HG03520 (cell line): ENCODE results near the gene CAMTA1.

Experiments
- ATAC-seq: cut with Tn5 transposase; IDR thresholded peaks from one replicate; pipeline ENCODE4 v1.9.1; 2021; ENCODE audit warnings: mild to moderate bottlenecking, moderate library complexity; ENCODE audit not compliant: unreplicated experiment

The CAMTA1 gene

GRCh38 chr1:7052701-7053100 is 267.4 kb downstream of the CAMTA1 start:
- ATAC-seq, result no peak

DNA sequence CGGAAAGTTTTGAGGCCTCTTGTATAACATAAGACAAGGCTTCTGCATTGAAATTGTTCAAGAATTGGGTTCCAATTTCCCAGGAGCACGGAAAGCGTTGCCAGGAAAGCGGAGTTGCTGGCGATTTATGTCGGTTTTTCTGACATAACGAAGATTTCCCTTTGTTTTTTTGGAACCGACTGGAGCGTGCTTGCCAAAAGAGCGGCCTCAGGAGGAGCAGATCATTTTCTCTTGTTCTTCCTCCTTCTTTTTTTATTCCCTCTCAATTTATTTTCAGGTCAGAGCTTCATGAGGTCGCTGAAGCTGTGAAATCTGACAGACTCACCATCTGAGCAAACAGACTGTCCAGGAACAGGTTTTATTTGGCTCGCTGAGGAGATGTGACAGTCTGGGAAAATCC is 275.5 kb downstream of the CAMTA1 start:
- no peak for ATAC-seq

DNA sequence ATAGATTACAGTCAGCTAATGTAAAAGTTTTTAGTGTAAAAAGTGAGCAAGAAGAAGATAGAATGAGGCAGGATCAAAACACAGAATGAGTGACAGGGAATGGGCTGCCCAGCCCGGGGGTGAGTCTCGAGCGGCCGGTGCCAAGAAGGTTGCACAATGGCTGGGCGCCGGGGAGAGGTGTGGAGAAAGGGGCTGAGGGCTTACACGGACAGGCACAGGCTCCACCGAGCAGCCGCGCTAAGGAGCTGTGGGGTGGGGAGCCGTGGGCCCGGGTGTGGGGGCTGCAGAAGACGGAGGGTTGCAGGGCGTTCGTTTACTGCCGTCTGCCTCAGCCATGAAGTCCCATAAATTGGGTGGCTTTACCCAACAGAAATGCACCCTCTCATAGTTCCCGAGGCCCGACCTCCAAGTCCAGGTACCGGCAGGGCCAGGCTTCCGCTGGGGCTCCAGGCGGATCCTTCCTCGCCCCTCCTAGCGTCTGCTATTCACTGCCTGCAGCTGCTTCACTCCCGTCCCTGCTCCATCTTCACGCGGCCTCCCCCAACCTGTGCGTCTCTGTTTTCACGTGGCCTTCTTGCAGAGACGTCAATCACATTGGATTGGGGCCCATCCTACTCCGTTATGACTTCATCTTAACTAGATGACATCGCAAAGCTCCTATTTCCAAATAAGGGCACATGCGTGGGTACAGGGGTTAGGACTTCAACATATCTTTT is 277.2 kb downstream of the CAMTA1 start:
- no peak for ATAC-seq

DNA sequence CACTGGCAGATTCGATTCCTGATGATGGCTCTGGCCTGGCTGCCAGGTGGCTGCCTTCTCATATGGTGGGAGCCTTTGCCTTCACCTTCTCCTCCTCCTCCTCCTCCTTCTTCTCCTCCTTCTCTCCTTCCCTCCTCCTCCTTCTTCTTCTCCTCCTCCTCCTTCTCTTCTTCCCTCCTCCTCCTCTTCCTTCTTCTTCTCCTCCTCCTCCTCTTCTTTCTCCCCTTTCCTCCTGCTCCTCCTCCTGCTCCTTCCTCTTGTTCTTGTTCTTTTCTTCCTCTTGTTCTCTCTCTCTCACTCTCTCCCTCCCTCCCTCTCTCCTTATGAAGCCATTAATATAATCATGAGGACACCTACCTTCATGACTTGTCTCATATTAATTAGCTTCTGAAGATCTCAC is 278.7 kb downstream of the CAMTA1 start:
- ATAC-seq, result no peak

GRCh38 chr1:7068552-7068951 is 283.3 kb downstream of the CAMTA1 start:
- ATAC-seq, result no peak

DNA sequence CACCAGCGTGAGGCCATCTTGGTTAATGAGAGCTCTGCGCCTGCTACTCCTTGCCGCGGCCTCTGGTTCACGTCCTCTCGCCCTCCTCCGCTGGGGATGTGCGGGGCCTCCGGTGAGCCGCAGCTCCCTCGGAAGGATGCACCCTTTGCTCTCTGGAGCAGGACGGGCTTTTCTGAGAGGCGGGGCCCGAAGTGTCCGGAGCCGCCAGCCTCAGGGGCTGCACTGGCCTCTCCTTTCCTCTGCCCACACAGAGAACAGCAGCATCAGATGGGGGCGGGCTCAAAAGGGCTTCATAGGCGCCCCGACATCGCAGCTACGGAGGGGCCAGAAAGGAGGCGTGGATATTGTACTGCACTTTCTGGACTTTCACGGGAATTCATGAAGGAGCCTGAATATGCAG is 284.7 kb downstream of the CAMTA1 start:
- ATAC-seq, result no peak

DNA sequence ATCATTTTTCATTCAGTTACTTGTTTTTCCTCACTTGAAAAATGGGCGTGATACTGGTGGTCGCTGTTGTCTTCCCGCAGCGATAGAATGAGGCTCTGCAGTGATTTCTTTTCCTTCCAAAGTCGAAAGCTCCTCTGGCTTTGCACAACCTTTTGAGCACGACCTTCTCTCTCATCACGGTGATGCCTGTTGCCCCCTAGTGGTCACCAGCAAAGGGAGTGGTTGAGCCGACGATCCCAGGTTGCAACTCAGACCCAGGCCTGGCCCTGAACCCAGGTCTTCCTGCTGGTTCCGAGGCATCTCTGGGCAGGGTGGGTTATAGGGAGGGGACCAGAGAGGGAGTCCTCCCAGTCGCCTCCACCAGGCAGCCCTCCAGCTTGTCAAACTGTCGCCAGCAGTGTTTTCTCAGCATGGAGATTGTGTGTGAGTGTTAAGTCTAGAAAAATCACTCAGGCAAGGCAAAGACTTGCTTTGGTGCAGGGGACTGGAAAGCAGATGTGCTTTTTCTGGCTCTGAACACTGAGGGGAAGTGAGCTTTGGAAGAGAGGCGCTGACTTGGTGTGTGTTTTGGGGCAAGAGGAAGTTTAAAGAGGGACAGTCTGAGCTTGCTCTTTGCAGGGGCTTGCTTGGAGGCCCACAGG is 285.3 kb downstream of the CAMTA1 start:
- ATAC-seq, result no peak

DNA sequence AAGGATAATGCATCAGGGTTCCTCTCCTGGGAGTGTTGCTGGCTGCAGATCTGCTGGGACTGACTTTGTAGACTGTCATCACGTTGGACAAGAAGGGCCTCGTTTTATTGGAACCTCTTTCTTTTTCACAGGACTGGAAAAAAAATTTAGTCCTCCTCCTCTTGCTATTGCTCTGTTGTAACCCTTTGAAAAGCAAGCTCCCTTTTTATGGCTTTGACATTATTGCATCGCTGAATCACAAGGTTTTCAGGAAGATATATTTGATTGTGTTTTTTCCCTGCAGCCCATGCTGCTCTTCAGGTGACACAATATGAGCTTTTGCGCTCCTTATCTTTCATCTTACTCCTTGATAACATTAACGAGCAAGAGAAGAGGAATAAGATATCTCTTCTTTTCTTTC is 290.9 kb downstream of the CAMTA1 start:
- no peak for ATAC-seq

DNA sequence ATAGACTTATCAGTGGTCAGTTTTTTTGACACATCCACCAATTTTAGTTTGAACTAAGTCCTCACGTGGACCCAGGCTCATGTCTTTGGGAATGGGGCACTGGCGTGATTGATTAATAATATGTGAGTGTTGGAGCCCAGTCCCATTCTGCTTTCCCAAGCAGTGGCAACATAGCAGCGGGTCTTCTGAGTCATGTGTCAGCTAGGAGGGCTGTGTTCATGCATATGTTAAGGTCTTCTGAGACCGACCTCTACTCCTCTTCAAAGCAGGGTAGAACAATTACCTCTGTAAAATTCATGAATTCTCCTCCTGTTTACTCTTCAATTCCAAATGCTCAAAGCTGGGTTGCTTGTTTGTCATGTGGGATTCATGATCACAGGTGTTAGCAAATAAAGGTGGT is 291.3 kb downstream of the CAMTA1 start:
- no peak for ATAC-seq

DNA sequence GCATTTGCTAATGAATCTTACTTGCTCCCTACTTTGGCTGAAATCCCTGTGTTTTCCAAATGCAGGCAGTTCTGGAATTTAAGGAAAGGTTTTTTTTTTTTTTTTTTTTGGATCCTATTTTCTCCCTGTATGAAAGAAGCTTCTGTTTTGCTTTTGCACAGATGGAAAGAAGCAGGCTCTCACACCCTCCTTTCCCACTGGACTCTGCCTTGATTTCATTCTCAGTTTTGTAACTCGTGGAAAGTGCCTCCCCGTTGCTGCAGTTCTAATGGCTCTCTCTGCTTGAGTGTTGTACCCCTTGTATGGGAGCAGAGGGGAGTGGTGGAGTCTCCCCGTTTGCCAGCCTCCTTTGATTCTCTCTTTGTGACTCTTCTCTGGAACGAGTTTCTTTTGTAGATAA is 291.9 kb downstream of the CAMTA1 start:
- no peak for ATAC-seq

DNA sequence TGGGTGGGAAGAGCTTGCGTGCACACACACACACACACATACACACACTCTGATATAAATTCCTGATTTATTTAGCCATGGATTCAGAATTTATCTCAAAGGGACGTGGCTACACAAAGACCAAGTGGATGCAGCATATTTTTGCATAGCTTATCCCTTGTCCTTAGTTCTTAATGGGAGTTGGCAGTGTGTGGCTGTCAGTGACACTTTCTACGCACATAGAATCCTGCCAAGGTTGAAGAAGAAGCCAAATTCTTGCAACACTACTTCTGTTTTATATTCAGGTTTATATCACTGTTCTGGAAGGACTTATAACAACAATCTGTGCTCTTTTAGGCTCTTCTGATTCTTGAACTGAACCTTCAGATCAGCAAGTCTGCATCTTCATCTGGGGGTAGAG is 292.7 kb downstream of the CAMTA1 start:
- ATAC-seq, result no peak

- no peak for ATAC-seq
Observed at GRCh38 chr1:7079637-7080036, 294.4 kb downstream of the CAMTA1 start.

- no peak for ATAC-seq
Observed at GRCh38 chr1:7084232-7084894, 299.1 kb downstream of the CAMTA1 start.

GRCh38 chr1:7085521-7085920 is 300.3 kb downstream of the CAMTA1 start:
- ATAC-seq, result no peak

DNA sequence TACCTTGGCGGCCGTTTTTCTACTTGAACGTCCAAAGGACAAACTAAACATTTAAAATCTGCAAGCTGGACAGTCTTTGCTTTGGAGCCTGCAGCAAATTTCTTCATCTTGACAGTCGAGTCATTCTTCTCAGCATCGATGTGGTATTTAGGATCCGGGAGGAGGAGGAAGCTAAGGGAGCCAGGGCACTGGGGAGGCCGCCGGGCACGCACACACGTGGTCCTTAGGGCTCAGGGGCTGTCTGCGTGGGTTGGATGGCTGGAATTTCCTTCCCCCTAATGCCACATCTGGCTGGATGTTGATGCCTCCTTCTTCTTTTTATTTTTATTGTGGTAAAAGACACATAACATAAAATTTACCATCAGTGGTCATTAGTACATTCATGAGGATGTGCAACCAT is 300.9 kb downstream of the CAMTA1 start:
- no peak for ATAC-seq

- no peak for ATAC-seq
Observed at GRCh38 chr1:7087888-7088287, 302.6 kb downstream of the CAMTA1 start.

DNA sequence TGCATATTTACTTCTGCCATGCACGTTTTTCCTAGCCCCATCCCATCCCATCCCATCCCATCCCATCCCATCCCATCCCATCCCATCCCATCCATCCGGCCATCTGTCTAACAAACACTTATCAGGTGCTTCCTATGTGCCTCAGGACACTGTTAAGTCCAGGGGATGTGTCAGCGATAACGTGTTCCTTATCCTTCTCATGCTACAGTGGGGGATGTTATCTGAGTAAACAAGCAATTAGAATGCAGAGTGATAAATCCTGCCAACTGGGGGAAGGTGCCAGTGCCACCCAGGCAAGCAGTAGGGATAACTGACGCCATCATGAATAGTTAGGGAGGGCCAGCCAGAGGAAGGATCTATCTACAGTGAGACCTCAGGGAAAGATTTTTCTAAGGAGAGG is 304.2 kb downstream of the CAMTA1 start:
- ATAC-seq, result no peak

DNA sequence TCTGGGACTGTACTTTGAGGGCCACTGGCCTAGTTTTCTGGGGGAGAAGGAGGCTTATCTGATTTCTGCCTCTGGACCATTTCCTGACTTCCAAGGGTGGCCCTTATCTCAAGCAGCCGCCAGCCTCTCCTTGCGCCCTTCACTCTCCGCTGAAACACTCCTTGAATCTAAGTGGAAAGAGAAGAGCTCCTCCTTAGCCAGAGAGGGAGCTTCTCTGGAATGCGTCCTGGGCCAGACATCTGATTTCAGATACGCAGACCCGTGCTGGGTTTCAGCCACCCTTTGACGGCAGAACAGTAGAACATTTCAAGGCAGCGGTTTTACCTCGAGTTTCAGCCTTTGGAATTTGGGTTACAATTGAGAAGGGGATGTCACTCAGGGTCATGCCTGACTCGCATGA is 308.0 kb downstream of the CAMTA1 start:
- ATAC-seq, result no peak

DNA sequence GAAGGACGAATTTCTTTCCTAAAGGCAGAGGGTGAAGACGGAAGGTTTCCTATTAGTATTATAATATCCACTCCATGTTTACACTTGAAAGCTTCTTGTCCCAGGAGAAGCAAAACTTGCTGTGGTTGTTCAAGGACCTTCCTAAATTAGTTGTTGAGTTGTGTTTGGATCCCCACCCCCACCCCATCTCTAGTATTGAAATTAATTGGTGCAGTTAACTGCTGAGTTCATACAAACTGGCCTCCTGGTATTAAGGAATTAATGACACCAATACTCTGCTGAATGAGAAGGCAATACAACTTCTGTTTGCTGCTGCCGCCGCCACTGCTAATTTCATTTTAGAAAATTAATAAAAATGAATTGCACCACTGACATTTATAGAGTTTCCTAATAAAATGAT is 308.8 kb downstream of the CAMTA1 start:
- ATAC-seq, result no peak

- no peak for ATAC-seq
Observed at GRCh38 chr1:7094509-7094908, 309.3 kb downstream of the CAMTA1 start.

GRCh38 chr1:7095343-7095964 is 310.2 kb downstream of the CAMTA1 start:
- ATAC-seq, result no peak
